WERI-Rb-1 (cell line): ENCODE results near the gene DMBX1.

Source experiments
- DNase-seq: peaks from one replicate; pipeline ENCODE4 v3.0.0-alpha.2; 2020
- H3K27ac ChIP-seq: fragments of 250-450 bp; sonication (Bioruptor Pico); 2 replicates; pipeline ENCODE4 v1.5.1; 2020; ENCODE audit warnings: mild to moderate bottlenecking, moderate library complexity
- H3K27me3 ChIP-seq: fragments of 250-450 bp; sonication (Bioruptor Pico); 2 replicates; pipeline ENCODE4 v1.5.1; 2021; ENCODE audit warnings: mild to moderate bottlenecking, low read depth, moderate library complexity; ENCODE audit not compliant: insufficient read depth, severe bottlenecking
- H3K36me3 ChIP-seq: fragments of 250-450 bp; sonication (Bioruptor Pico); 2 replicates; pipeline ENCODE4 v1.5.1; 2020; ENCODE audit warnings: mild to moderate bottlenecking, moderate library complexity
- H3K4me3 ChIP-seq: 2 replicates; pipeline ENCODE4 v1.5.1; 2011; ENCODE audit warnings: low read depth, mild to moderate bottlenecking, control low read depth, low read length
- H3K9me3 ChIP-seq: fragments of 250-450 bp; sonication (Bioruptor Pico); 2 replicates; pipeline ENCODE4 v1.5.1; 2021; ENCODE audit warnings: mild to moderate bottlenecking, moderate library complexity; ENCODE audit not compliant: severe bottlenecking
- TF ChIP-seq, protein P1 (sequence below): IDR thresholded peaks from 2 replicates; pipeline ENCODE4 v1.5.1; 2011; ENCODE audit warnings: low read depth, mild to moderate bottlenecking, control low read depth, inconsistent platforms, low read length

The DMBX1 gene

DNA sequence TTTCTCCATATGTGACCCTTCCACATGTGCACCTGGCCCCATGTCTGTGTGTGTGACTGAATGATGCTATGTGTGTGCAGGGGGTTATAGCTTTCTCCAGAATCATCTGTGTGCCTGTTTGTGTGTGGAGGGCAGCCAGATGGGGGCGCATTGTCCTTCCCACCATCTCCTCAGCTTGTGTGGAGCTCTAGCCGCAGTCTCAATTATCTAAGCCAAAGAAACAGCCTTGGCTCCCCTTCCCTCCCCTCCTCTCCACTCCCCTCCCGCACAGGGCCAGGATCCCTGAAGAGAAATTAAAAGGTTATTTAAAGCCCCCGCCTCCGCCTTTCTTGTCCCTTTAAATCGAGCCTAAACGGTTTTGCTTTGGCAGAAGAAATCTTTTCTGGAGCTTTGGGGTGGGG lies 1.8 kb upstream of the DMBX1 start:
- no peak overlapping the region for H3K27ac ChIP-seq
- H3K4me3 ChIP-seq, result peak overlapping the region; percentile 28
- TF ChIP-seq, protein P1, sequence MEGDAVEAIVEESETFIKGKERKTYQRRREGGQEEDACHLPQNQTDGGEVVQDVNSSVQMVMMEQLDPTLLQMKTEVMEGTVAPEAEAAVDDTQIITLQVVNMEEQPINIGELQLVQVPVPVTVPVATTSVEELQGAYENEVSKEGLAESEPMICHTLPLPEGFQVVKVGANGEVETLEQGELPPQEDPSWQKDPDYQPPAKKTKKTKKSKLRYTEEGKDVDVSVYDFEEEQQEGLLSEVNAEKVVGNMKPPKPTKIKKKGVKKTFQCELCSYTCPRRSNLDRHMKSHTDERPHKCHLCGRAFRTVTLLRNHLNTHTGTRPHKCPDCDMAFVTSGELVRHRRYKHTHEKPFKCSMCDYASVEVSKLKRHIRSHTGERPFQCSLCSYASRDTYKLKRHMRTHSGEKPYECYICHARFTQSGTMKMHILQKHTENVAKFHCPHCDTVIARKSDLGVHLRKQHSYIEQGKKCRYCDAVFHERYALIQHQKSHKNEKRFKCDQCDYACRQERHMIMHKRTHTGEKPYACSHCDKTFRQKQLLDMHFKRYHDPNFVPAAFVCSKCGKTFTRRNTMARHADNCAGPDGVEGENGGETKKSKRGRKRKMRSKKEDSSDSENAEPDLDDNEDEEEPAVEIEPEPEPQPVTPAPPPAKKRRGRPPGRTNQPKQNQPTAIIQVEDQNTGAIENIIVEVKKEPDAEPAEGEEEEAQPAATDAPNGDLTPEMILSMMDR, result peak; percentile 88
- DNase-seq, result peak; percentile 85
- no peaks in the 10 kb centered on the region for H3K9me3 ChIP-seq
- H3K27me3 ChIP-seq, result peaks cover 16% of the 10 kb centered on the region
- H3K36me3 ChIP-seq, result no peaks in the 10 kb centered on the region

DNA sequence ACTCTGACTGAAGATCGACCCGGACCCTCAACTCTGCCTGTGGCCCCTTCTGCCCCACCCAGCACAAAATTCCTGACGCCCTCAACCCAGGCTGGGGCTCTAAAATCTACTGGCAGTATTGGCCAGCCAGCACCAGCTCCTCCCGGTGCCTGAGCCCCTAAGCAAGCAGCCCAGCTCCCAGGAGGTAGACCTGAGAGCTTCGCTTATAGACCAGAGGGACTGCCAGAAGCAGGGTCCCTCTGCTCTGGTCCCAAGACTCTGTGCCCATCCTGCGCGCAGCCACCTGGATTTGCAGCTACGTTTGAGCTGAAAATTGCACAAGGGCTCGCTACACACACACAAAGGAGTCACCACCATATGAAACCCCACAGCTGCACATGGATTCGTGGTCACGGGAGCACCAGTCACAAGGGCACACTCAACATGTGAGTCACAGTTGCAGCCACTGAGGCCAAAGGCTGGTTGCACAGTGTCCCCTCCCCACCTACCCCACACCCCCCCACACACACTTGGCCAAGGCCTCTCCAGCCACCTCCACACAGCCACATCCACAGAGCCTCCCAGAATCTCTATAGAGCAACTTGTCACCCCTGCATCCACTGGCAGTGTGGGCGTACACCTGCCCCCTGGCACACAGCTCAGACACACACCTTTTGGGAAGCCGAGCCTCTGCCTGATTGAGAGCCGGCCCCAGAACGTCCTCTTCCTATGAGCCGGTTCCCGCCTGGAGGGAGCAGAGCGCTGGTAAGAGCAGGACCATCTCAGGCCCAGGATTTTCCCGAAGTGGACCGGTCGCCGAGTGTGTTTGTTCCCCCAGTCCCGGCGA lies 1.1 kb upstream of the DMBX1 start:
- Histone ChIP-seq H3K9me3 (no peaks in the 10 kb centered on the region), H3K27me3 (peaks cover 16% of the 10 kb centered on the region), H3K27ac (no peak overlapping the region), H3K36me3 (no peaks in the 10 kb centered on the region), H3K4me3 (peak overlapping the region; percentile 63)
- TF ChIP-seq, protein P1, result no peak
- peak; percentile 41 for DNase-seq

DNA sequence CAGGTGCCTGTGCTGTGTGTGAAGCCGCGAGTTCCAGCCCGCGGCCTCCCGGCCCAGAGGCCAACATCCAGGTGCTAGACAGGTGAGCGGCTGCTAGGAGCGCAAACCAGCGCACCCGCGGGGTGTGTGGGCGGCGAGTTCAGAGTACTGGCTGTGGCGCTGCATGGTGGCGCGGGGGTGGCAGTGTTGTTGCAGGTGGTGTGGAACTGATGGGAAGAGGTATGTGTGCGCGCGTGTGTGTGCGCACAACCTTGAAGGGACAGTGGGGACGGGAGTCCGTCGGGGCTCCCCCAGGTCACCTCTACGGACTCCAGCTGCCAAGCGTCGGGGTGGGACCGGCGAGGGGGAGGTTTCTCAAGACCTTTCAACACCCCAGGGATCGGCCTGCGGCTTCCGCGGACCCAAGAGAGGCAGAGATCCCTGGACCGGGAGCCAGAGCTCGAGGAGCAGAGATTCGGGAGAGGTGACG lies 433 bp upstream of the DMBX1 start:
- DNase-seq, result no peak
- peak overlapping the region; percentile 63 for H3K4me3 ChIP-seq
- H3K36me3 ChIP-seq, result no peaks in the 10 kb centered on the region
- H3K27ac ChIP-seq, result no peak overlapping the region
- TF ChIP-seq, protein P1, result no peak
- peaks cover 16% of the 10 kb centered on the region for H3K27me3 ChIP-seq
- H3K9me3 ChIP-seq, result no peaks in the 10 kb centered on the region

DNA sequence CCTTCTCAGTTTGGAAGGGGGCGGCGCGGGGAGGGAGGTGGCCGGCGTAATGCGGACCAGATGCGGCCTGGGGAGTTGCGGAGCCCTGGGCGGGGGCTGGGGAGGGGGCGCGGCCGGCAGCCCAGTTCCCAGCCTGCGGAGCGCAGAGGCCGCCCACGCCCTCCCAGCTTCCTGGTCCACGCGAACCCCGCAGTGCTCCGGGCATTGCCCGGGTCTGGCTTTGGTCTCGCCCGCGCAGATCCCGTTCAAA lies 695 bp downstream of the DMBX1 start:
- Histone ChIP-seq H3K4me3 (peak overlapping the region; percentile 63), H3K27me3 (peaks cover 16% of the 10 kb centered on the region), H3K36me3 (no peaks in the 10 kb centered on the region), H3K27ac (no peak overlapping the region), H3K9me3 (no peaks in the 10 kb centered on the region)
- no peak for DNase-seq
- TF ChIP-seq, protein P1, result no peak

DNA sequence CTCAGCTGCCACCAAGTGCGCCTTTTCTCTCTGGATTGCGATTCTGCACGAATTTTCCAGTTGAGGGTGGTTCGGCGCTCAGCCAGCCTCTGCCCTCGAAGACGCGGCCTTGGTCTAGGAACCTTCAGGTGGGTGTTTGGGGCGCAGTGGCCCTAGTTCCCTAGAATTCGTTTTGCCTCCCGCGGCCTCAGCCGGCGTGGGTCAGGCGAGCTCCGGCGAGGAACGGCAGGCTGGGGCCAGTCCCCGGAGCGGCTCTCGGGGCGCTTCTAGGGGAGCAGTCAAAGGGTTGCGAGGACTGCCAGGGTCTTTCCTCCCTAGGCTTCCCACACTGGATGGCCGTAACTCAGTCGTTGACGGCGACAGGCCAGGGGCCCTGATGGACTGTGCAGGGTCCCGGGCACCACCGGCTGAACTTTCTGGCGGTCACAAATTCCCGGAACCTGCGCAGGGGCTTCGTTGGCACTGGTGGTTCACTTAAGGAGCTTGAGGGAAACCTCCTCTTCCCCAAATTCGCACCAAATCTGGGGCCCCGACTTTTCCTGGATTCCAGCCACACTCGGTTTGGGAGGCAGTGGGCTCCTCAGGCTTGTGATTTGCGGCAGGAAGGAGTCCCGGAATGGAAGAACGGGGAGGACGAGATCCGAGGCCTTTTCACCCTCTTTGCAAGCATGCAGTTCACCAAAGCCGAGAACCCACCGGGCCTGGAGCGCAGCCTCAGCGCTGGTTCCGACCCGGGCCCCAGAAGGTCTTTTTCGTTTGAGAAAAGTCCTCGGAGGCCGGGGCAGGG lies 1.2 kb downstream of the DMBX1 start:
- DNase-seq, result no peak
- Histone ChIP-seq H3K4me3 (no peak overlapping the region), H3K27me3 (peaks cover 16% of the 10 kb centered on the region)

More for the DNA sequence above, 1.2 kb downstream of the DMBX1 start:
- Histone ChIP-seq H3K9me3 (no peaks in the 10 kb centered on the region), H3K27ac (no peak overlapping the region), H3K36me3 (no peaks in the 10 kb centered on the region)
- TF ChIP-seq, protein P1, result no peak
